ENCODE results near the gene GRK3.
A peak's percentile ranks its signal among the peaks of the same experiment; 100 is the strongest.
"Not testable (repeated sequence)": the region's sequence is repeated elsewhere in the genome, so short reads cannot be mapped to it uniquely, and the experiment has no call there.

The GRK3 gene

GRCh38 chr22:25564320-25564978 is at the start of gene GRK3:
GRK3 (plus strand) TSS chr22:25564675; CDS start chr22:25565041, 366 bp downstream.
- DNase-seq = peak; percentile 88

GRCh38 chr22:25518000-25518663 is 46.3 kb upstream of the GRK3 start:
- no peak for DNase-seq

GRCh38 chr22:25525376-25525775 is 39.1 kb upstream of the GRK3 start:
- no peak for DNase-seq

GRCh38 chr22:25525804-25526584 is 38.5 kb upstream of the GRK3 start:
- DNase-seq = not testable (repeated sequence)

- not testable (repeated sequence) for DNase-seq
These were observed 37.5 kb upstream of the GRK3 start for GRCh38 chr22:25527016-25527415.

GRCh38 chr22:25528068-25528467 is 36.4 kb upstream of the GRK3 start:
- DNase-seq = not testable (repeated sequence)

- DNase-seq = not testable (repeated sequence)
These were observed 35.4 kb upstream of the GRK3 start for GRCh38 chr22:25529059-25529458.

- not testable (repeated sequence) for DNase-seq
These were observed 34.8 kb upstream of the GRK3 start for GRCh38 chr22:25529541-25530137.

- DNase-seq = not testable (repeated sequence)
These were observed 32.8 kb upstream of the GRK3 start for GRCh38 chr22:25531677-25532076.

- no peak for DNase-seq
These were observed 29.8 kb upstream of the GRK3 start for GRCh38 chr22:25534724-25535123.

- DNase-seq = no peak
These were observed 27.9 kb upstream of the GRK3 start for GRCh38 chr22:25536589-25536988.

- DNase-seq = no peak
These were observed 24.1 kb upstream of the GRK3 start for GRCh38 chr22:25540166-25540907.

- DNase-seq = no peak
These were observed 23.4 kb upstream of the GRK3 start for GRCh38 chr22:25540908-25541660.

- no peak for DNase-seq
These were observed 22.3 kb upstream of the GRK3 start for GRCh38 chr22:25542191-25542590.

- DNase-seq = no peak
These were observed 21.6 kb upstream of the GRK3 start for GRCh38 chr22:25542720-25543402.

GRCh38 chr22:25545146-25545545 is 19.3 kb upstream of the GRK3 start:
- DNase-seq = no peak

- no peak for DNase-seq
These were observed 18.8 kb upstream of the GRK3 start for GRCh38 chr22:25545672-25546071.

GRCh38 chr22:25546242-25546641 is 18.2 kb upstream of the GRK3 start:
- DNase-seq = no peak

GRCh38 chr22:25546751-25547150 is 17.7 kb upstream of the GRK3 start:
- DNase-seq = no peak

- no peak for DNase-seq
These were observed 15.5 kb upstream of the GRK3 start for GRCh38 chr22:25548866-25549464.

- DNase-seq = no peak
These were observed 13.1 kb upstream of the GRK3 start for GRCh38 chr22:25551396-25551795.
